Lower lobe of right lung (tissue), 2 donors: Measurements from ENCODE around the gene ZNF487. TPM values are rescaled to one million over a fixed set of nuclear protein-coding genes. Genes with fewer than 3 reads are reported as not detected.
A peak's percentile ranks its signal among the peaks of the same experiment; 100 is the strongest.
"Not testable (repeated sequence)": the region's sequence is repeated elsewhere in the genome, so short reads cannot be mapped to it uniquely, and the experiment has no call there.

Source experiments
- ATAC-seq, 2 donors: fragments of 200-7000 bp; cut with Tn5 transposase; one replicate each; pipeline ENCODE4 v1.9.1; 2020 to 2022; ENCODE audit warnings: mild to moderate bottlenecking in 2 of 2, moderate library complexity in 2 of 2
- DNase-seq: peaks from one replicate; pipeline ENCODE4 v3.0.0-alpha.2; 2020
- H3K27ac ChIP-seq: fragments of 200-600 bp; one replicate; pipeline ENCODE4 v1.8.0; 2022
- H3K27me3 ChIP-seq: fragments of 200-600 bp; one replicate; pipeline ENCODE4 v1.8.0; 2022; ENCODE audit warnings: low read depth
- H3K36me3 ChIP-seq: fragments of 200-600 bp; one replicate; pipeline ENCODE4 v1.8.0; 2022; ENCODE audit warnings: mild to moderate bottlenecking
- H3K4me1 ChIP-seq: fragments of 200-600 bp; one replicate; pipeline ENCODE4 v1.8.0; 2022
- H3K4me3 ChIP-seq: fragments of 200-600 bp; one replicate; pipeline ENCODE4 v1.8.0; 2022; ENCODE audit warnings: mild to moderate bottlenecking
- H3K9me3 ChIP-seq: fragments of 200-600 bp; one replicate; pipeline ENCODE4 v1.8.0; 2022
- CTCF ChIP-seq: fragments of 200-600 bp; IDR thresholded peaks from one replicate; pipeline ENCODE4 v1.8.0; 2022; ENCODE audit warnings: antibody characterized with exemption, mild to moderate bottlenecking
- intact Hi-C: fragments of 100-400 bp; cut with DNase I; formaldehyde crosslinking; loops from one replicate; pipeline ENCODE4 v1.11.0; 2022
- total RNA-seq: library from RNA; stranded (reverse); fragmentation: NEBNext Ultra II Directional; extraction: Animal tissue kit (Norgen Biotek cat#: 25700); gene quantifications from one replicate; pipeline ENCODE4 v1.2.1, GENCODE V29; 2021
- donor health status: DM: no; HTN: yes; CAD: no; lungs with severe emphysema.

The ZNF487 gene
- total RNA-seq, 1 donor from 2014 or later: 5.0 TPM

DNA sequence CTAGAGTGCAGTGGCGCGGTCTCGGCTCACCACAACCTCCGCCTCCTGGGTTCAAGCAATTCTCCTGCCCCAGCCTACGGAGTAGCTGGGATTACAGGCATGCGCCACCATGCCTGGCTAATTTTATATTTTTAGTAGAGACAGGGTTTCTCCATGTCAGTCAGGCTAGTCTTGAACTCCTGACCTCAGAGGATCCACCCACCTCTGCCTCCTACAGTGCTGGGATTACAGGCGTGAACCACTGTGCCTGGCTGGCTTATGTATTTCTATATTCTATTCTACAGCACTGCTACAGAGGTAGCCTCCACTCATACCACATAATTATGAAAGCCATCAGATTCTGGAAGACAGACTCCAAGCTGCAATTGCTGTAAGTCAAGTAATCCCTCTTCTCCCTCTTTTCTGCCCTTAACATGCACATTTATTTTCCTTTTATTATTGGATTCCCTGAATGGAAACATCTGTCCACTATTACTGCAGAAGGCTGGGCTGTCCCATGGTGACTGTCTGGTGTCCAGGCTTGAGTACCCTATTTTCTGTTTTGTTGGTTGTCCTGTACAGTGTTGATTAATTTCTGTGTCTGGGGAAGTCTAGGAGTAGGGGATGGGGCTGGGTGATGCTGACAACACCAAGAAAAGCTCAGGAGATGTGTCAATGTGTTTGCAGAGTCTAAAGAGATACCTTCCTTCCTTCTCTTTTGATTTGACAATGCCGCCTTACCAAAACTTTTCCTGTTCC lies 5.8 kb upstream of the ZNF487 start:
- intact Hi-C loops: no loop called here
- no peaks in the 10 kb centered on the region for H3K9me3 ChIP-seq
- no peak for DNase-seq

GRCh38 chr10:43437141-43437870 lies 395 bp downstream of the ZNF487 start:
- intact Hi-C loops: no loop called here
- TF ChIP-seq CTCF: no peak
- Histone ChIP-seq H3K4me3 (peak overlapping the region; percentile 85), H3K36me3 (no peaks in the 10 kb centered on the region), H3K4me1 (peaks cover 19% of the 10 kb centered on the region), H3K9me3 (no peaks in the 10 kb centered on the region), H3K27me3 (no peaks in the 10 kb centered on the region), H3K27ac (peak overlapping the region; percentile 99)
- ATAC-seq: peak; percentile 2 to 7
- DNase-seq: no peak

More for the DNA sequence above, 5.8 kb upstream of the ZNF487 start:
- Histone ChIP-seq H3K27me3 (no peaks in the 10 kb centered on the region), H3K36me3 (no peaks in the 10 kb centered on the region), H3K27ac (no peak overlapping the region), H3K4me3 (no peak overlapping the region), H3K4me1 (peaks cover 11% of the 10 kb centered on the region)
- no peak for TF ChIP-seq CTCF
- ATAC-seq: no peak

DNA sequence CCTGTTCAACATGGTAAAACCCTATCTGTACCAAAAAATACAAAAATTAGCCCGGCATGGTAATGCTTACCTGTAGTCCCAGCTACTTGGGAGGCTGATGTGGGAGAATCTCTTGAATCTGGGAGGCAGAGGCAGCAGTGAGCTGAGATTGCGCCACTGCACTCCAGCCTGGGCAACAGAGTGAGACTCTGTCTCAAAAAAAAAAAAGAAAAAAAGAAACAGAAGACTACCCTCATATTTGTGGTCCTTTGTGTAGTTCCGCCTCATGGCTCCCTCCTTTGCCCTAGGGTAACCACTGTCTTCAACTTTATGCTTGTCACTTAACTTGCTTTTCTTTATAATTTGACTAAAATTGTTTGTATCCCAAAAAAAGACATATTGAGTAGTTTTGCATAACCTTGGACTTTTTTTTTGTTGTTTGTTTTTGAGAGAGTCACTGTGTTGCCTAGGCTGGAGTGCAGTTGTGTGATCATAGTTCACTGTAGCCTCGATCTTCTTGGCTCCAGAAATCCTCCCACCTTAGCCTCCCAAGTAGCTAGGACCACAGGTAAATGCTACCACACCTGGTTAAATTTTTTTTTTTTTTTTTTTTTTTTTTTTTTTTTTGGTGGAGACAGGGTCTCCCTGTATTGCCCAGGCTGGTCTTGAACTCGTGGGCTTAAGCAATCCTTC lies 3.7 kb downstream of the ZNF487 start:
- intact Hi-C loops: no loop called here
- no peak overlapping the region for H3K4me3 ChIP-seq
- no peaks in the 10 kb centered on the region for H3K36me3 ChIP-seq
- H3K27ac ChIP-seq: peak overlapping the region; percentile 20
- DNase-seq (peak; percentile 12), ATAC-seq (no peak)
- no peak for TF ChIP-seq CTCF
- peaks cover 12% of the 10 kb centered on the region for H3K4me1 ChIP-seq
- no peaks in the 10 kb centered on the region for H3K27me3 ChIP-seq
- H3K9me3 ChIP-seq: no peaks in the 10 kb centered on the region

DNA sequence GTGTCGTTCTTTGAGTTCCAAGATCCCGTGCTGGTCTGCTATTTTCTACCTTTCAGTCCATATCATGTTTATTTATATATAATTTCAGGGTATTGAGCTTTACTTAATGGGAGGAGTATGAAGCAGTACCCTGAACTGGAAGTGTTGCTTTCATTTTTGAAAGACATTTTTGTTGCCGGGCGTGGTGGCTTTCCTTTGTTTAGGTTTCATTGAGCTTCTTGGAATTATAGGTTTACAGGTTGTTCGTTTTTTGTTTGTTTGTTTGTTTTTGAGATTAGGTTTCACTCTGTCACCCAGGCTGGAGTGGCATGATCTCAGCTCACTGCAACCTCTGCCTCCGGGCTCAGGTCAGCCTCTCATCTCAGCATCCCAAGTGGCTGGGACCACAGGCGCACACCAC lies 7.4 kb downstream of the ZNF487 start:
- DNase-seq: no peak
- Histone ChIP-seq H3K4me1 (no peaks in the 10 kb centered on the region), H3K4me3 (no peak overlapping the region), H3K27ac (no peak overlapping the region), H3K27me3 (no peaks in the 10 kb centered on the region), H3K36me3 (no peaks in the 10 kb centered on the region), H3K9me3 (no peaks in the 10 kb centered on the region)
- ATAC-seq: no peak
- TF ChIP-seq CTCF: no peak
- intact Hi-C loops: no loop called here

DNA sequence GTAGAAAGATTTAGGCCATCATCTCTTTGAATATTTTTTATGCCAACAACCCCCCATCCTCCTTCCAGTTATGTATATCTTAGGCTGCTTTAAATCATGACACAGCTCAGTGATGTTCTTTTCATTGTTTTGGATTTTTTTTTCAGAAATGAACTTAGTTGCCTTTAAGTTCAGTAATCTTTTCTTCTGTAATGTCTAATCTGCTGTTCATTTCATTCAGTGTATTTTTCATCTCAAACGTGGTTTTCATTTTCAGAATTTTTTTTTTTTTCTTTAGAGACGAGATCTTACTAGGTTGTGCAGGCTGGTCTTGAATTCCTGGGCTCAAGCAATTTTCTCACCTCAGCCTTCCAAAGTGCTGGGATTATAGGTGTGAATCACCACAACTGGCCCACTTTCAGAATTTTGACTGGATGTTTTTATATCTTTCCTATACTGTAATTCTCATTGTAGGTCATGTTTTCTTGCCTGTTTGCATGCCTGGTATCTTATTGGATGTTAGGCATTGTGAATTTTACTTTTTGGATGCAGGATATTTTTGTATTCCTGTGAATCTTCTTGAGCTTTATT lies 8.1 kb downstream of the ZNF487 start:
- no peak for DNase-seq
- no peak overlapping the region for H3K27ac ChIP-seq
- intact Hi-C loops: no loop called here
- H3K4me1 ChIP-seq: no peaks in the 10 kb centered on the region
- H3K4me3 ChIP-seq: no peak overlapping the region
- no peaks in the 10 kb centered on the region for H3K36me3 ChIP-seq
- H3K9me3 ChIP-seq: no peaks in the 10 kb centered on the region
- TF ChIP-seq CTCF: no peak
- no peak for ATAC-seq
- no peaks in the 10 kb centered on the region for H3K27me3 ChIP-seq

GRCh38 chr10:43446219-43447017 lies 9.5 kb downstream of the ZNF487 start:
- H3K4me1 ChIP-seq, H3K27ac ChIP-seq, H3K36me3 ChIP-seq, intact Hi-C loops, ATAC-seq, H3K9me3 ChIP-seq, H3K27me3 ChIP-seq, H3K4me3 ChIP-seq: not testable (repeated sequence)
- DNase-seq: peak; percentile 41
